Sigmoid colon (tissue), 7 donors: ENCODE measurements around the gene TENM4. TPM values are rescaled to one million over a fixed set of nuclear protein-coding genes. Genes with fewer than 3 reads are reported as not detected.

Experiments used
- DNase-seq: peaks from one replicate; pipeline ENCODE4 v3.0.0-alpha.2; 2019
- H3K27ac ChIP-seq, 4 donors: fragments of 200-600 bp; sonication (generic); one replicate each; pipeline ENCODE4 v1.5.1; 2016 to 2019; ENCODE audit warnings: mild to moderate bottlenecking in 1 of 4
- H3K27me3 ChIP-seq, 3 donors: fragments of 200-600 bp; sonication (generic); one replicate each; pipeline ENCODE4 v1.5.1; 2019; ENCODE audit warnings: mild to moderate bottlenecking in 1 of 3
- H3K36me3 ChIP-seq, 4 donors: fragments of 200-600 bp; sonication (generic); one replicate each; pipeline ENCODE4 v1.5.1; 2016 to 2019
- H3K4me1 ChIP-seq, 4 donors: fragments of 200-600 bp; sonication (generic); one replicate each; pipeline ENCODE4 v1.5.1; 2017 to 2019
- H3K4me3 ChIP-seq, 4 donors: fragments of 200-600 bp; sonication (generic); one replicate each; pipeline ENCODE4 v1.5.1; 2017 to 2019; ENCODE audit warnings: mild to moderate bottlenecking in 2 of 4, moderate library complexity in 1 of 4
- H3K9me3 ChIP-seq, 4 donors: fragments of 200-600 bp in 3 of 4; sonication (generic) in 3 of 4; one replicate each; pipeline versions ENCODE4 v1.5.1 to v1.6.1; 2013 to 2019
- CTCF ChIP-seq, 4 experiments: fragments of 450-650 bp in 3 of 4; fragments of 200-600 bp in 1 of 4; IDR thresholded peaks; one replicate each; pipeline ENCODE4 v1.5.1; 2016 to 2019; ENCODE audit warnings: antibody characterized with exemption in 4 of 4, mild to moderate bottlenecking in 3 of 4, moderate library complexity in 2 of 4
- EP300 ChIP-seq, 4 donors: sonication (generic); formaldehyde crosslinking; IDR thresholded peaks; one replicate each; pipeline ENCODE4 v1.6.1; 2017; ENCODE audit warnings: antibody characterized with exemption in 4 of 4
- POLR2A ChIP-seq, 2 donors: fragments of 450-650 bp; IDR thresholded peaks; one replicate each; pipeline ENCODE4 v1.6.1; 2016; ENCODE audit warnings: antibody characterized with exemption in 2 of 2, mild to moderate bottlenecking in 2 of 2, moderate library complexity in 2 of 2
- POLR2AphosphoS5 ChIP-seq, 4 donors: sonication (generic); formaldehyde crosslinking; IDR thresholded peaks; one replicate each; pipeline ENCODE4 v1.6.1; 2017; ENCODE audit warnings: antibody characterized with exemption in 4 of 4
- WGBS, 2 donors: extraction: QIAGEN DNeasy Blood & Tissue Kit; methylation state at CpG; one replicate each; pipeline ENCODE4 v1.1.7; 2013; 5-methylcytosine and 5-hydroxymethylcytosine counted together
- intact Hi-C: fragments of 100-400 bp; cut with DNase I; formaldehyde crosslinking; loops from one replicate; pipeline ENCODE4 v1.15.1; 2023
- polyA plus RNA-seq, 3 donors: library from polyadenylated mRNA; stranded (reverse); fragments of 200-250 nt; gene quantifications; one replicate each; pipeline ENCODE4 v1.2.3, GENCODE V29; 2013
- total RNA-seq, 4 donors: library from RNA; depleted of rRNA; stranded (reverse); fragments of >200 nt; gene quantifications; one replicate each; pipeline ENCODE4 v1.1.0, GENCODE V29; 2016
- donor health status: healthy with polysubstance abuse.
- donor health status: Bipolar disorder and iron deficiency.
- donor health status: healthy.

TENM4 gene
- total and polyA plus RNA-seq, 7 donors = 0.23 to 14.6 (median 1.9) TPM; not detected in 1

GRCh38 chr11:78803995-78804394 lies 636.8 kb downstream of the TENM4 start:
- no peak for DNase-seq
- no peak overlapping the region for H3K27ac ChIP-seq
- intact Hi-C loops = loop anchor here (5.0 kb wide), 1 partner anchor 288 kb away; no protein-coding TSS in a partner anchor
- H3K4me1 ChIP-seq = peaks cover 0 to 49% (median 44%) of the 10 kb centered on the region in 4 donors
- WGBS, 2 donors = 88 to 92% methylated on average over 3 of the region's 3 CpGs
- no peak overlapping the region for H3K4me3 ChIP-seq
- no peaks in the 10 kb centered on the region for H3K36me3 ChIP-seq
- H3K27me3 ChIP-seq = no peaks in the 10 kb centered on the region
- TF ChIP-seq POLR2AphosphoS5 (IDR thresholded peaks at IDR 0.05) (no peak), POLR2A (IDR thresholded peaks at IDR 0.05) (no peak), CTCF (IDR thresholded peaks at IDR 0.05) (no peak), EP300 (IDR thresholded peaks at IDR 0.05) (no peak)
- H3K9me3 ChIP-seq = no peaks in the 10 kb centered on the region

- no peak for DNase-seq
- Histone ChIP-seq H3K27me3 (no peaks in the 10 kb centered on the region), H3K4me1 (peaks cover 0 to 49% (median 45%) of the 10 kb centered on the region in 4 donors), H3K9me3 (no peaks in the 10 kb centered on the region), H3K4me3 (no peak overlapping the region), H3K36me3 (no peaks in the 10 kb centered on the region), H3K27ac (peak overlapping the region; percentile 61 to 75 (median 68))
- intact Hi-C loops = loop anchor here (5.0 kb wide), 1 partner anchor 290 kb away; no protein-coding TSS in a partner anchor
- TF ChIP-seq POLR2AphosphoS5 (IDR thresholded peaks at IDR 0.05) (no peak), EP300 (IDR thresholded peaks at IDR 0.05) (no peak), CTCF (IDR thresholded peaks at IDR 0.05) (no peak), POLR2A (IDR thresholded peaks at IDR 0.05) (no peak)
- 57 to 68% methylated on average over 11 of the region's 11 CpGs for WGBS, 2 donors
Measured at GRCh38 chr11:78802058-78802761, 638.6 kb downstream of the TENM4 start.

- no peaks in the 10 kb centered on the region for H3K9me3 ChIP-seq
- no peaks in the 10 kb centered on the region for H3K36me3 ChIP-seq
- WGBS, 2 donors = 5 to 6% methylated on average over 3 of the region's 3 CpGs
- TF ChIP-seq CTCF (IDR thresholded peaks at IDR 0.05) = no peak
- no peak for TF ChIP-seq POLR2A (IDR thresholded peaks at IDR 0.05)
- peak in 1 of 4 donors; percentile 5 for TF ChIP-seq EP300 (IDR thresholded peaks at IDR 0.05)
- TF ChIP-seq POLR2AphosphoS5 (IDR thresholded peaks at IDR 0.05) = peak; percentile 64 to 82 (median 67)
- no peaks in the 10 kb centered on the region for H3K27me3 ChIP-seq
- DNase-seq = peak; percentile 86
- H3K4me3 ChIP-seq = no peak overlapping the region
- intact Hi-C loops = loop anchor here (5.0 kb wide), 1 partner anchor 291 kb away; no protein-coding TSS in a partner anchor
- peaks cover 0 to 49% (median 45%) of the 10 kb centered on the region in 4 donors for H3K4me1 ChIP-seq
- H3K27ac ChIP-seq = peak overlapping the region; percentile 61 to 75 (median 68)
Measured at GRCh38 chr11:78801161-78801884, 639.5 kb downstream of the TENM4 start.

- H3K36me3 ChIP-seq = no peaks in the 10 kb centered on the region
- H3K27ac ChIP-seq = peak overlapping the region; percentile 61 to 75 (median 68)
- H3K27me3 ChIP-seq = no peaks in the 10 kb centered on the region
- TF ChIP-seq POLR2AphosphoS5 (IDR thresholded peaks at IDR 0.05) (no peak), POLR2A (IDR thresholded peaks at IDR 0.05) (no peak), EP300 (IDR thresholded peaks at IDR 0.05) (no peak), CTCF (IDR thresholded peaks at IDR 0.05) (no peak)
- DNase-seq = no peak
- WGBS, 2 donors = 92 to 95% methylated on average over 2 of the region's 2 CpGs
- H3K4me3 ChIP-seq = no peak overlapping the region
- intact Hi-C loops = loop anchor here (5.0 kb wide), 1 partner anchor 292 kb away; no protein-coding TSS in a partner anchor
- no peaks in the 10 kb centered on the region for H3K9me3 ChIP-seq
- H3K4me1 ChIP-seq = peaks cover 0 to 49% (median 45%) of the 10 kb centered on the region in 4 donors
Measured at GRCh38 chr11:78800756-78801155, 640.1 kb downstream of the TENM4 start.
